Left kidney (tissue), 1 donor: ENCODE results near the gene PTCD3. TPM values are rescaled to one million over a fixed set of nuclear protein-coding genes. Genes with fewer than 3 reads are reported as not detected.

Source experiments
- polyA plus RNA-seq: library from polyadenylated mRNA; unstranded; fragments of 120-200 nt; gene quantifications from one replicate; pipeline ENCODE4 v1.2.1, GENCODE V29; 2013; ENCODE audit not compliant: insufficient read length

PTCD3 gene
- polyA plus RNA-seq, 1 donor = 182 TPM

Other genes starting within 250 kb of the PTCD3 start
- gene ST3GAL5, start 217.2 kb upstream of the PTCD3 start, polyA plus RNA-seq = 14.7 TPM
- 24.7 TPM for gene POLR1A, start 349 bp upstream of the PTCD3 start, polyA plus RNA-seq
- gene IMMT, start 89.2 kb downstream of the PTCD3 start, polyA plus RNA-seq = 120 TPM
- 50.3 TPM for gene MRPL35, start 93.2 kb downstream of the PTCD3 start, polyA plus RNA-seq
- 3.5 TPM for gene REEP1, start 231.4 kb downstream of the PTCD3 start, polyA plus RNA-seq